Measurements from ENCODE around the gene SKIC3.

SKIC3 gene

GRCh38 chr5:95554647-95555548, at the start of gene SKIC3, which contains the start of gene ARSK:
TSS of gene SKIC3 (minus strand) at chr5:95554977. CDS start at chr5:95547150, 7,827 bp downstream.
TSS of gene ARSK (plus strand) at chr5:95555101. CDS start at chr5:95555279, 178 bp downstream.
- TF ChIP-seq CTCF (IDR thresholded peaks at IDR 0.05; ENCODE audit: low read depth, low read length) = peak; percentile 50
- in situ Hi-C loops (cut with HindIII; ENCODE audit: low sequenced_read_pairs) = no loop called here
- DNase-seq (ENCODE audit: low read depth, low spot score) = peak; percentile 99
- peak within 1 kb of the TSS; percentile 84 for H3K4me3 ChIP-seq (ENCODE audit: low read depth, low read length)

- DNase-seq (ENCODE audit: low read depth, low spot score) = peak; percentile 5
Measured at GRCh38 chr5:95600557-95600956, 45.8 kb upstream of the SKIC3 start.

GRCh38 chr5:95599252-95599651, 44.5 kb upstream of the SKIC3 start:
- H3K4me3 ChIP-seq (ENCODE audit: low read depth, low read length) = no peak overlapping the region
- no peak for TF ChIP-seq CTCF (IDR thresholded peaks at IDR 0.05; ENCODE audit: low read depth, low read length)
- DNase-seq (ENCODE audit: low read depth, low spot score) = no peak
- in situ Hi-C loops (cut with HindIII; ENCODE audit: low sequenced_read_pairs) = no loop called here

More at GRCh38 chr5:95600557-95600956, 45.8 kb upstream of the SKIC3 start:
- in situ Hi-C loops (cut with HindIII; ENCODE audit: low sequenced_read_pairs) = no loop called here
- no peak for TF ChIP-seq CTCF (IDR thresholded peaks at IDR 0.05; ENCODE audit: low read depth, low read length)
- H3K4me3 ChIP-seq (ENCODE audit: low read depth, low read length) = no peak overlapping the region

- in situ Hi-C loops (cut with HindIII; ENCODE audit: low sequenced_read_pairs) = no loop called here
- DNase-seq (ENCODE audit: low read depth, low spot score) = no peak
- TF ChIP-seq CTCF (IDR thresholded peaks at IDR 0.05; ENCODE audit: low read depth, low read length) = no peak
- H3K4me3 ChIP-seq (ENCODE audit: low read depth, low read length) = no peak overlapping the region
Measured at GRCh38 chr5:95595289-95595931, 40.6 kb upstream of the SKIC3 start.

GRCh38 chr5:95591490-95591901, 36.7 kb upstream of the SKIC3 start:
- TF ChIP-seq CTCF (IDR thresholded peaks at IDR 0.05; ENCODE audit: low read depth, low read length) = no peak
- H3K4me3 ChIP-seq (ENCODE audit: low read depth, low read length) = no peak overlapping the region
- in situ Hi-C loops (cut with HindIII; ENCODE audit: low sequenced_read_pairs) = no loop called here
- DNase-seq (ENCODE audit: low read depth, low spot score) = peak; percentile 78

GRCh38 chr5:95590880-95591279, 36.1 kb upstream of the SKIC3 start:
- in situ Hi-C loops (cut with HindIII; ENCODE audit: low sequenced_read_pairs) = no loop called here
- DNase-seq (ENCODE audit: low read depth, low spot score) = peak; percentile 1
- no peak for TF ChIP-seq CTCF (IDR thresholded peaks at IDR 0.05; ENCODE audit: low read depth, low read length)
- no peak overlapping the region for H3K4me3 ChIP-seq (ENCODE audit: low read depth, low read length)

All from astrocyte of the spinal cord (primary cell).